PFSK-1 (cell line): ENCODE data around the gene ZNF135.

ENCODE experiments used
- POLR2AphosphoS5 ChIP-seq: IDR thresholded peaks from 2 replicates; pipeline ENCODE4 v1.6.1; 2012; ENCODE audit warnings: low read depth, mild to moderate bottlenecking, control low read depth, low read length, moderate library complexity
- SIN3A ChIP-seq: IDR thresholded peaks from 2 replicates; pipeline ENCODE4 v1.6.1; 2012; ENCODE audit warnings: mild to moderate bottlenecking, low read length, moderate library complexity, borderline replicate concordance; ENCODE audit not compliant: insufficient read depth
- TAF1 ChIP-seq: IDR thresholded peaks from 2 replicates; pipeline ENCODE4 v1.6.1; 2012; ENCODE audit warnings: low read length, control low read depth, borderline replicate concordance; ENCODE audit not compliant: insufficient read depth
- TF ChIP-seq, protein P1 (sequence below), 2 experiments: IDR thresholded peaks; 2 replicates each; pipeline versions ENCODE4 v1.6.1 to v1.8.0; 2011 to 2012; ENCODE audit warnings: low read depth in 2 of 2, low read length in 2 of 2, control low read depth in 1 of 2, inconsistent platforms in 1 of 2, mild to moderate bottlenecking in 1 of 2, moderate library complexity in 1 of 2; ENCODE audit not compliant: insufficient read depth in 1 of 2

DNA sequence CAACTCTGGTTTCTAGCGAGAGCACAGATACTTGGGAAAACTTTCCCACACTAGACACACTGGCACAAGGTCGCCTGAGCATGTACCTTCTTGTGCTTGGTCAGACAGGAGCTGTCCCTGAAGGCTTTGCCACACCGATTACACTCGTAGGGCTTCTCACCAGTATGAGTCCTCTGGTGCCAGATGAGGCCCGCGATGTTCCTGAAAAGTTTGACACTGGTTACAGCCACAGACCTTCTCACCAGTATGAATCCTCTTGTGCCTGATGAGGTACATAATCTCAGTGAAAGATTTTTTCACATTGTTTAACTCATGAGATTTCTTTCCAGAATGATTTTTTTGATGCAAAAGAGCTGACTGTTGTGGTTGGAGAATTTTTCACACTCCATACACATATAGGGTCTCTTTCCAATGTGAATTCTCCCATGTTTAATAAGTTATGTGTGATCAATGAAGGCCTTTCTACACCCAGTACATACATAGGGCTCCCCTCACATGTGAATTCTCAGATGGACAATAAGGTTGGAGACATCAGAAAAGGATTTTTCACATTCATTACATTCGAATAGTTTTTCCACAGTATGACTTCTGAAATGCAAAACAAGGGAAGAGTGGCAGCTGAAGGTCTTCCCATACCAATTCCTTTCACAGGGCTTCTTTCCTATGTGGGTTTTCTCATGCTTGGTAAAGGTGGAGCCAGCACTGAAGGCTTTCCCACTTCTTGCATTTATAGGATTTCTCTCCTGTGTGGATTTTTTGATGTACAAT is 48.9 kb downstream of the ZNF135 start:
- no peak for TF ChIP-seq TAF1
- no peak for TF ChIP-seq SIN3A
- TF ChIP-seq, protein P1, sequence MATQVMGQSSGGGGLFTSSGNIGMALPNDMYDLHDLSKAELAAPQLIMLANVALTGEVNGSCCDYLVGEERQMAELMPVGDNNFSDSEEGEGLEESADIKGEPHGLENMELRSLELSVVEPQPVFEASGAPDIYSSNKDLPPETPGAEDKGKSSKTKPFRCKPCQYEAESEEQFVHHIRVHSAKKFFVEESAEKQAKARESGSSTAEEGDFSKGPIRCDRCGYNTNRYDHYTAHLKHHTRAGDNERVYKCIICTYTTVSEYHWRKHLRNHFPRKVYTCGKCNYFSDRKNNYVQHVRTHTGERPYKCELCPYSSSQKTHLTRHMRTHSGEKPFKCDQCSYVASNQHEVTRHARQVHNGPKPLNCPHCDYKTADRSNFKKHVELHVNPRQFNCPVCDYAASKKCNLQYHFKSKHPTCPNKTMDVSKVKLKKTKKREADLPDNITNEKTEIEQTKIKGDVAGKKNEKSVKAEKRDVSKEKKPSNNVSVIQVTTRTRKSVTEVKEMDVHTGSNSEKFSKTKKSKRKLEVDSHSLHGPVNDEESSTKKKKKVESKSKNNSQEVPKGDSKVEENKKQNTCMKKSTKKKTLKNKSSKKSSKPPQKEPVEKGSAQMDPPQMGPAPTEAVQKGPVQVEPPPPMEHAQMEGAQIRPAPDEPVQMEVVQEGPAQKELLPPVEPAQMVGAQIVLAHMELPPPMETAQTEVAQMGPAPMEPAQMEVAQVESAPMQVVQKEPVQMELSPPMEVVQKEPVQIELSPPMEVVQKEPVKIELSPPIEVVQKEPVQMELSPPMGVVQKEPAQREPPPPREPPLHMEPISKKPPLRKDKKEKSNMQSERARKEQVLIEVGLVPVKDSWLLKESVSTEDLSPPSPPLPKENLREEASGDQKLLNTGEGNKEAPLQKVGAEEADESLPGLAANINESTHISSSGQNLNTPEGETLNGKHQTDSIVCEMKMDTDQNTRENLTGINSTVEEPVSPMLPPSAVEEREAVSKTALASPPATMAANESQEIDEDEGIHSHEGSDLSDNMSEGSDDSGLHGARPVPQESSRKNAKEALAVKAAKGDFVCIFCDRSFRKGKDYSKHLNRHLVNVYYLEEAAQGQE (IDR thresholded peaks at IDR 0.05; ENCODE audit: insufficient read depth in 1 of 2, low read depth in 2 of 2, low read length in 2 of 2) = no peak
- no peak for TF ChIP-seq POLR2AphosphoS5
